PC-9 (cell line): Measurements from ENCODE around the gene STAB2. TPM values are rescaled to one million over a fixed set of nuclear protein-coding genes. Genes with fewer than 3 reads are reported as not detected.

Source experiments
- BruUV-seq: library from RNA; stranded (reverse); fragments of 400-500 nt; replicated peaks from 2 replicates; lab custom pipeline; 2021; lab: Mats Ljungman, UMichigan
- CTCF ChIA-PET: fragments of 300-600 bp; sonication (Branson Sonifier 250); formaldehyde crosslinking; loops from one replicate; lab custom pipeline; 2022; ENCODE audit warnings: antibody characterized with exemption; lab: Charles Lee
- POLR2A ChIA-PET: fragments of 300-600 bp; sonication (Branson Sonifier 250); formaldehyde crosslinking; loops from one replicate; lab custom pipeline; 2022; ENCODE audit warnings: antibody characterized with exemption; ENCODE audit not compliant: unreplicated experiment; lab: Charles Lee
- DNase-seq, 2 experiments: peaks; one replicate each; pipeline versions ENCODE4 v3.0.0 to v3.0.0-alpha.2; 2015 to 2022; ENCODE audit warnings: mixed read lengths in 1 of 2
- H2AFZ ChIP-seq: fragments of 200-600 bp; sonication (generic); 2 replicates; pipeline ENCODE4 v1.8.1; 2017; ENCODE audit warnings: antibody characterized with exemption
- H3F3A ChIP-seq: fragments of 200-600 bp; sonication (generic); 2 replicates; pipeline ENCODE4 v1.8.1; 2017; ENCODE audit warnings: antibody characterized with exemption, mild to moderate bottlenecking, low read depth; ENCODE audit not compliant: insufficient read depth
- H3K27ac ChIP-seq: fragments of 200-600 bp; sonication (generic); 2 replicates; pipeline ENCODE4 v1.6.1; 2016; ENCODE audit warnings: mixed run types
- H3K27me3 ChIP-seq: fragments of 200-600 bp; sonication (generic); 2 replicates; pipeline ENCODE4 v1.6.1; 2016; ENCODE audit warnings: low read depth, mixed run types; ENCODE audit not compliant: insufficient read depth
- H3K36me3 ChIP-seq: fragments of 200-600 bp; sonication (generic); 2 replicates; pipeline ENCODE4 v1.6.1; 2016; ENCODE audit warnings: low read depth, mixed run types
- H3K4me1 ChIP-seq: fragments of 200-600 bp; sonication (generic); replicated peaks from 2 replicates; pipeline ENCODE4 v1.6.1; 2016; ENCODE audit warnings: mixed run types; ENCODE audit not compliant: insufficient read depth
- H3K4me2 ChIP-seq: fragments of 200-600 bp; sonication (generic); 2 replicates; pipeline ENCODE4 v1.6.1; 2017; ENCODE audit warnings: mixed run types
- H3K4me3 ChIP-seq: fragments of 200-600 bp; sonication (generic); 2 replicates; pipeline ENCODE4 v1.6.1; 2016; ENCODE audit warnings: mixed run types
- H3K79me2 ChIP-seq: fragments of 200-600 bp; sonication (generic); 2 replicates; pipeline ENCODE4 v1.6.1; 2017; ENCODE audit warnings: low read depth, mixed run types
- H3K9me2 ChIP-seq: fragments of 200-600 bp; sonication (generic); 2 replicates; pipeline ENCODE4 v1.8.1; 2017; ENCODE audit warnings: mild to moderate bottlenecking; ENCODE audit not compliant: insufficient read depth
- H3K9me3 ChIP-seq: fragments of 200-600 bp; sonication (generic); 2 replicates; pipeline ENCODE4 v1.8.1; 2016; ENCODE audit warnings: low read depth; ENCODE audit not compliant: insufficient read depth
- H4K20me1 ChIP-seq: fragments of 200-600 bp; sonication (generic); 2 replicates; pipeline ENCODE4 v1.8.1; 2017; ENCODE audit not compliant: insufficient read depth
- EZH2 ChIP-seq: fragments of 200-600 bp; sonication (generic); IDR thresholded peaks from 2 replicates; pipeline ENCODE4 v1.8.0; 2017; ENCODE audit warnings: antibody characterized with exemption, low read depth
- intact Hi-C: fragments of 100-400 bp; cut with micrococcal nuclease; formaldehyde crosslinking; loops from one replicate; pipeline ENCODE4 v1.10.0; 2022; ENCODE audit not compliant: unreplicated experiment
- total RNA-seq: library from RNA; stranded (reverse); gene quantifications from 2 replicates; pipeline ENCODE4 v1.2.3, GENCODE V29; 2021
- TF ChIP-seq, protein P1 (sequence below): fragments of 200-600 bp; sonication (generic); conservative IDR thresholded peaks from 2 replicates; pipeline ENCODE4 v1.6.1; 2017; ENCODE audit warnings: mixed run types, antibody characterized with exemption, mild to moderate bottlenecking, moderate library complexity

The STAB2 gene
- total RNA-seq, 1 experiment from 2014 or later, result not detected

DNA sequence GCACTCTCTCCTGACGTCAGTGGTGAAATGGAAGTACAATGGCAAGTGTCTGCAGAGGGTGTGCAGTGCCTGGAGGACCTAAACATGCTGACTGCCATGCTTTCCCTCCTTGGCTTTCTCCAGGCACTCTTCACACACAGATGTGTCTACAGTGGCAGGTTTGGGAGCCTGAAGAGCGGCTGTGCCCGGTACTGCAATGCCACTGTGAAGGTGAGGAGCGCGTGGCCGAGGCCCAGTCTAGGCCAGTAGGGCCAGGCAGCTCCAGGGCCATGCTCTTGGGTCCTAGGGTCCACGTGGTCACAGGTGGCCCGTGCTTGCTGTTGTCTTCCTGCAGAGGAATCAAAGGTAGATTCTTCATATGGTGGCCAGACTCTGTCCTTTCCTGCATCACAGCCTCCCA, 81.4 kb downstream of the STAB2 start:
- Histone ChIP-seq H4K20me1 (no peaks in the 10 kb centered on the region), H3K4me1 (no peaks in the 10 kb centered on the region), H3K79me2 (no peaks in the 10 kb centered on the region), H3K36me3 (no peaks in the 10 kb centered on the region), H3K9me3 (no peaks in the 10 kb centered on the region), H3K27me3 (peaks cover 39% of the 10 kb centered on the region), H3F3A (no peaks in the 10 kb centered on the region), H3K4me3 (no peak overlapping the region), H3K27ac (no peak overlapping the region), H3K4me2 (no peak overlapping the region), H2AFZ (no peak overlapping the region), H3K9me2 (no peaks in the 10 kb centered on the region)
- no TSS peak for BruUV-seq
- intact Hi-C loops, result no loop called here
- POLR2A ChIA-PET, result no interaction called here
- TF ChIP-seq, protein P1, sequence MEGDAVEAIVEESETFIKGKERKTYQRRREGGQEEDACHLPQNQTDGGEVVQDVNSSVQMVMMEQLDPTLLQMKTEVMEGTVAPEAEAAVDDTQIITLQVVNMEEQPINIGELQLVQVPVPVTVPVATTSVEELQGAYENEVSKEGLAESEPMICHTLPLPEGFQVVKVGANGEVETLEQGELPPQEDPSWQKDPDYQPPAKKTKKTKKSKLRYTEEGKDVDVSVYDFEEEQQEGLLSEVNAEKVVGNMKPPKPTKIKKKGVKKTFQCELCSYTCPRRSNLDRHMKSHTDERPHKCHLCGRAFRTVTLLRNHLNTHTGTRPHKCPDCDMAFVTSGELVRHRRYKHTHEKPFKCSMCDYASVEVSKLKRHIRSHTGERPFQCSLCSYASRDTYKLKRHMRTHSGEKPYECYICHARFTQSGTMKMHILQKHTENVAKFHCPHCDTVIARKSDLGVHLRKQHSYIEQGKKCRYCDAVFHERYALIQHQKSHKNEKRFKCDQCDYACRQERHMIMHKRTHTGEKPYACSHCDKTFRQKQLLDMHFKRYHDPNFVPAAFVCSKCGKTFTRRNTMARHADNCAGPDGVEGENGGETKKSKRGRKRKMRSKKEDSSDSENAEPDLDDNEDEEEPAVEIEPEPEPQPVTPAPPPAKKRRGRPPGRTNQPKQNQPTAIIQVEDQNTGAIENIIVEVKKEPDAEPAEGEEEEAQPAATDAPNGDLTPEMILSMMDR, result no peak
- no peak for TF ChIP-seq EZH2
- DNase-seq, result no peak
- CTCF ChIA-PET, result no interaction called here

DNA sequence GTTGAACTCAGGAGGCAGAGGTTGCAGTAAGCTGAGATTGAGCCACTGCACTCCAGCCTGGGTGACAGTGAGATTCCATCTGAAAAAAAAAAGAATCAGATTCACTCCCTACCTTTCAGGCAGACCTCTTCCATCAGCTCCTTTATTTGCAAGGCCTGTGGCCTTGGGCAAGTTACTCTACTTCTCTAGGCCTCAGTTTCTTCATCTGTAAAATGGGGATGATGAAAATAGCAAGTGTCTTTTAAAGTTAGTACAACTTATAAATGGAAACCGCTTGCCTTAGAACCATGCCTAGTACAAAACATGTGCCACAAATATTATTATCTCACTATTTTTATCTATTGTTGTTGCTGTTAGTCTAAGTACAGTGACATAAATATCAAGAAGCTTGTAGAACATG, 84.3 kb downstream of the STAB2 start:
- H3F3A ChIP-seq, result no peaks in the 10 kb centered on the region
- ChIA-PET CTCF (interaction anchor here (0.8 kb wide), 1 partner anchor 38 kb away, joined by 3 read pairs; no protein-coding TSS in a partner anchor), POLR2A (no interaction called here)
- H3K4me2 ChIP-seq, result no peak overlapping the region
- no peaks in the 10 kb centered on the region for H3K79me2 ChIP-seq
- no peak for DNase-seq
- no peaks in the 10 kb centered on the region for H4K20me1 ChIP-seq
- no peak overlapping the region for H2AFZ ChIP-seq
- no peaks in the 10 kb centered on the region for H3K9me2 ChIP-seq
- no peaks in the 10 kb centered on the region for H3K9me3 ChIP-seq
- TF ChIP-seq, protein P1, result no peak
- no peak for TF ChIP-seq EZH2
- no peak overlapping the region for H3K4me3 ChIP-seq
- intact Hi-C loops, result no loop called here
- peaks cover 11% of the 10 kb centered on the region for H3K27me3 ChIP-seq
- no TSS peak for BruUV-seq
- no peaks in the 10 kb centered on the region for H3K4me1 ChIP-seq
- H3K36me3 ChIP-seq, result no peaks in the 10 kb centered on the region
- H3K27ac ChIP-seq, result no peak overlapping the region

DNA sequence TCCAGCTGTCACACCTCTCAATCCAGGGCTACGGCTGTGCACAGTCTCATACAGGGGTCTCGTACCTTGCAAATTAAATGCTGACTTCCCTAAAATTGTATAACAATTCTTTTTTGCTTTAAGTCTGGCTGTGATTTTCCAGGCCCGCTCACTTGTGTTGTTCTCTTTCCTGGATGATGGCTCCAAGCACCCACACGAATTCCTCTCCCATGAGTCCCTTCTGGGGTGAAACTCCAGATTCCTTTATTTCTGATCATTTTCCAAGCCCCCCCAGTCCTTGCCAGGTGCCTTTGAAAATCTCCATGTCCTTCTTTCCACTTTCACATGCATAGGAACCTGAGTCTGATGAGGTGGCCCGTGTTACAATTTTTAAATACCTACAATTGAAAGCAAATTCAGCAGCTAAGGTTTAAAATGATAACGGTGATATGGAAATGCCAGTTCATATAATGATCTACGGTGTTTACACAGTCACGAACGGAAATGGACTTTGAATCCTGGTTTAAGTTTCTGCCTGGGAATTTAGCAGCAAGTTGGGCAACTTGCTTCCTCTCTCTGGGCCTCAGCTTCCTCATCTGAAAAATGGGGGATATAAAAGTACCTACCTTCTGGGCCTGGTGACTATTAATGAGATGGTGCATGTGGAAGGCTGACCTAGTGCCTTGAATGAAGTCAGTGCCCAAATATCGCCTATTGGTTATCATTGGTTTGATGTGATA, 85.5 kb downstream of the STAB2 start:
- Histone ChIP-seq H3K36me3 (no peaks in the 10 kb centered on the region), H3K4me2 (no peak overlapping the region), H3K9me2 (no peaks in the 10 kb centered on the region), H3K4me3 (no peak overlapping the region), H4K20me1 (no peaks in the 10 kb centered on the region), H3K4me1 (no peaks in the 10 kb centered on the region), H2AFZ (no peak overlapping the region), H3K79me2 (no peaks in the 10 kb centered on the region), H3K27me3 (no peaks in the 10 kb centered on the region), H3F3A (no peaks in the 10 kb centered on the region), H3K9me3 (no peaks in the 10 kb centered on the region), H3K27ac (no peak overlapping the region)
- DNase-seq, result no peak
- BruUV-seq, result no TSS peak
- ChIA-PET CTCF (interaction anchor here (0.8 kb wide), 1 partner anchor 40 kb away, joined by 3 read pairs; no protein-coding TSS in a partner anchor), POLR2A (no interaction called here)
- TF ChIP-seq EZH2, result no peak
- TF ChIP-seq, protein P1, result no peak
- intact Hi-C loops, result no loop called here
